ENCODE results near the gene ADGB.

DNA sequence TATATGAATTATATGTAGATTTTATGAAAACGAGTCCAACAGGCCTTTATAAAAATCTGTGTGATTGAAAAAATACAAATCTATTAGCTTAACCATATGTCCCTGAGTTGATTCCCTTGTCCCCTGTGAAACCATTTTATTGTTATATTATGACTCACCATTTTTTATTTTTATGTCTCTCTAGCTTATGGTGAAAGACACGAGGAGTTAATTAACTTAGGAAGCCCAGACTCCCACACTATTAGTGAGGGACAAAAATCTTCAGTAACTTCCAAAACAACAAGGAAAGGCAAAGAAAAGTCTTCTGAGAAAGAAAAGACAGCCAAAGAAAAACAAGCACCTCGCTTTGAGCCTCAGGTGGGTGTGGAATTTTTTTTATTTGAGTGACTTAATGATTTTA lies 183.1 kb downstream of the ADGB start:
- TF ChIP-seq, protein P1, sequence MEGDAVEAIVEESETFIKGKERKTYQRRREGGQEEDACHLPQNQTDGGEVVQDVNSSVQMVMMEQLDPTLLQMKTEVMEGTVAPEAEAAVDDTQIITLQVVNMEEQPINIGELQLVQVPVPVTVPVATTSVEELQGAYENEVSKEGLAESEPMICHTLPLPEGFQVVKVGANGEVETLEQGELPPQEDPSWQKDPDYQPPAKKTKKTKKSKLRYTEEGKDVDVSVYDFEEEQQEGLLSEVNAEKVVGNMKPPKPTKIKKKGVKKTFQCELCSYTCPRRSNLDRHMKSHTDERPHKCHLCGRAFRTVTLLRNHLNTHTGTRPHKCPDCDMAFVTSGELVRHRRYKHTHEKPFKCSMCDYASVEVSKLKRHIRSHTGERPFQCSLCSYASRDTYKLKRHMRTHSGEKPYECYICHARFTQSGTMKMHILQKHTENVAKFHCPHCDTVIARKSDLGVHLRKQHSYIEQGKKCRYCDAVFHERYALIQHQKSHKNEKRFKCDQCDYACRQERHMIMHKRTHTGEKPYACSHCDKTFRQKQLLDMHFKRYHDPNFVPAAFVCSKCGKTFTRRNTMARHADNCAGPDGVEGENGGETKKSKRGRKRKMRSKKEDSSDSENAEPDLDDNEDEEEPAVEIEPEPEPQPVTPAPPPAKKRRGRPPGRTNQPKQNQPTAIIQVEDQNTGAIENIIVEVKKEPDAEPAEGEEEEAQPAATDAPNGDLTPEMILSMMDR (IDR thresholded peaks at IDR 0.05; ENCODE audit: low read length): no peak
- no peak for TF ChIP-seq EZH2 (optimal IDR thresholded peaks at IDR 0.05; ENCODE audit: low read depth, low read length)

Data from MM.1S (cell line).